ENCODE results near the gene KIAA1328. TPM values are rescaled to one million over a fixed set of nuclear protein-coding genes. Genes with fewer than 3 reads are reported as not detected.

The KIAA1328 gene
- polyA plus RNA-seq, 10 donors: 4.1 to 8.5 (median 6.2) TPM

- DNase-seq: no peak
Measured at GRCh38 chr18:36950282-36950681, 121.4 kb downstream of the KIAA1328 start.

GRCh38 chr18:36950960-36951359 lies 122.0 kb downstream of the KIAA1328 start:
- no peak for DNase-seq

- DNase-seq: no peak
Measured at GRCh38 chr18:36953047-36953446, 124.1 kb downstream of the KIAA1328 start.

GRCh38 chr18:36960038-36960437 lies 131.1 kb downstream of the KIAA1328 start:
- no peak for DNase-seq

- no peak for DNase-seq
Measured at GRCh38 chr18:36963464-36963863, 134.5 kb downstream of the KIAA1328 start.

GRCh38 chr18:36974686-36975085 lies 145.8 kb downstream of the KIAA1328 start:
- no peak for DNase-seq

- no peak for DNase-seq
Measured at GRCh38 chr18:36977121-36977520, 148.2 kb downstream of the KIAA1328 start.

GRCh38 chr18:36993068-36993467 lies 164.1 kb downstream of the KIAA1328 start:
- DNase-seq: peak in 1 of 3 donors; percentile 1

- no peak for DNase-seq
Measured at GRCh38 chr18:37006742-37007141, 177.8 kb downstream of the KIAA1328 start.

GRCh38 chr18:37012452-37012851 lies 183.5 kb downstream of the KIAA1328 start:
- no peak for DNase-seq

- no peak for DNase-seq
Measured at GRCh38 chr18:37019157-37019827, 190.4 kb downstream of the KIAA1328 start.

- no peak for DNase-seq
Measured at GRCh38 chr18:37033419-37033818, 204.5 kb downstream of the KIAA1328 start.

GRCh38 chr18:37042381-37042780 lies 213.5 kb downstream of the KIAA1328 start:
- no peak for DNase-seq

- DNase-seq: no peak
Measured at GRCh38 chr18:37055137-37055802, 226.3 kb downstream of the KIAA1328 start.

- no peak for DNase-seq
Measured at GRCh38 chr18:37064187-37064586, 235.3 kb downstream of the KIAA1328 start.

GRCh38 chr18:37065254-37065653 lies 236.3 kb downstream of the KIAA1328 start:
- DNase-seq: no peak

- DNase-seq: no peak
Measured at GRCh38 chr18:37084912-37085311, 256.0 kb downstream of the KIAA1328 start.

- no peak for DNase-seq
Measured at GRCh38 chr18:37085362-37085761, 256.4 kb downstream of the KIAA1328 start.

- no peak for DNase-seq
Measured at GRCh38 chr18:37107748-37108522, 279.0 kb downstream of the KIAA1328 start.

- DNase-seq: no peak
Measured at GRCh38 chr18:37122877-37123276, 293.9 kb downstream of the KIAA1328 start.

GRCh38 chr18:37124516-37124915 lies 295.6 kb downstream of the KIAA1328 start:
- DNase-seq: peak in 1 of 3 donors; percentile 0

- no peak for DNase-seq
Measured at GRCh38 chr18:37135177-37135576, 306.2 kb downstream of the KIAA1328 start.

- DNase-seq: no peak
Measured at GRCh38 chr18:37138456-37138855, 309.5 kb downstream of the KIAA1328 start.

All from muscle of back (tissue), 11 donors.